Fibroblast of lung (primary cell): ENCODE data around the gene FNDC3B.

Source experiments
- CTCF ChIP-seq, 2 donors: IDR thresholded peaks in 1 of 2; conservative IDR thresholded peaks in 1 of 2; 1 replicate in 1 of 2; 2 replicates in 1 of 2; pipeline ENCODE4 v1.5.1; 2011 to 2012; ENCODE audit warnings: low read length in 2 of 2, control low read depth in 1 of 2, inconsistent platforms in 1 of 2, low read depth in 1 of 2, mild to moderate bottlenecking in 1 of 2
- EZH2 ChIP-seq: IDR thresholded peaks from 2 replicates; pipeline ENCODE4 v1.5.1; 2012; ENCODE audit warnings: low read length, control low read depth, mild to moderate bottlenecking; ENCODE audit errors: missing control alignments

DNA sequence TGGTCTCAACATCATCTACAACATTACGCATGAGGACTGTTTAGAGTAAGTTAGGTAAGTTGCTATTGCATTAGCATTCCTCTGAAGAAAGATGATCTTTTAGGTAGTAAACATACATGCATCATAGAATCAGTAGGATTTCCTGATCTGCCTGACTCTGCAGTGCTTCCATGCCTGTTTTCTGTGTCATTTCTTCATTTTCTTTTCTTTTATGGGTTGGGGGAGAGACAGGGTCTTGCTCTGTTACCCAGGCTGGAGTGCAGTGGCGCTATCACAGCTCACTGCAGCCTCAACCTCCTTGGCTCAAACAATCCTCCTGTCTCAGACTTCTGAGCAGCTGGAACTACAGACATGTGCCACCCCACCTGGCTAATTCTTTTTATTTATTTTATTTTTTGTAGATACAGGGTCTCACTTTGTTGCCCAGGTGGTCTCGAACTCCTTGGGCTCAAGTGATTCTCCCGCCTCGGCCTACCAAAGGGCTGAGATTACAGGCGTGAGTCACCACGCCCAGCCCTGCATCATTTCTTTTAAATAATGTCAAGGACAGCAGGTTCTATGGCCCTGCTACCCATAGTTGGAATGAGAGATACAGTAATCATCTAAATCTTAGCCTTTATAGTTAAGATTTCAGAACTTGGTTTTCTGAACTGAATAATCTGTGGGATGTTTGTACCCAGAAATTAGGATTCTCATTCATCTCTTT lies 224.6 kb downstream of the FNDC3B start:
- TF ChIP-seq EZH2 (no peak), CTCF (conservative IDR thresholded peaks at IDR 0.05 in 1 of 2, IDR thresholded peaks at IDR 0.05 in 1 of 2; ENCODE audit: low read depth in 1 of 2, low read length in 2 of 2) (no peak)
